Kidney epithelial cell (primary cell): ENCODE measurements around the gene DCTPP1. TPM values are rescaled to one million over a fixed set of nuclear protein-coding genes. Genes with fewer than 3 reads are reported as not detected.
A peak's percentile ranks its signal among the peaks of the same experiment; 100 is the strongest.

Experiments used
- DNase-seq: peaks from one replicate; pipeline ENCODE4 v3.0.0-alpha.2; 2010; ENCODE audit warnings: low read depth
- H3K27me3 ChIP-seq: 2 replicates; pipeline ENCODE4 v1.6.0; 2011; ENCODE audit warnings: low read length; ENCODE audit not compliant: control insufficient read depth, insufficient read depth
- H3K36me3 ChIP-seq: 2 replicates; pipeline ENCODE4 v1.5.1; 2011; ENCODE audit warnings: low read length; ENCODE audit not compliant: control insufficient read depth, insufficient read depth
- H3K4me3 ChIP-seq: 2 replicates; pipeline ENCODE4 v1.5.1; 2011; ENCODE audit warnings: low read depth, mild to moderate bottlenecking, control low read depth, low read length
- total RNA-seq: library from RNA; depleted of rRNA; stranded (reverse); fragments of >200 nt; gene quantifications from 2 replicates; pipeline ENCODE4 v1.2.3, GENCODE V29; 2015
- TF ChIP-seq, protein P1 (sequence below): IDR thresholded peaks from 2 replicates; pipeline ENCODE4 v1.5.1; 2011; ENCODE audit warnings: mild to moderate bottlenecking, moderate library complexity, low read length, control low read depth, inconsistent platforms; ENCODE audit not compliant: insufficient read depth, poor library complexity, severe bottlenecking

The DCTPP1 gene
- total RNA-seq, 1 donor from 2014 or later = 42.1 TPM

DNA sequence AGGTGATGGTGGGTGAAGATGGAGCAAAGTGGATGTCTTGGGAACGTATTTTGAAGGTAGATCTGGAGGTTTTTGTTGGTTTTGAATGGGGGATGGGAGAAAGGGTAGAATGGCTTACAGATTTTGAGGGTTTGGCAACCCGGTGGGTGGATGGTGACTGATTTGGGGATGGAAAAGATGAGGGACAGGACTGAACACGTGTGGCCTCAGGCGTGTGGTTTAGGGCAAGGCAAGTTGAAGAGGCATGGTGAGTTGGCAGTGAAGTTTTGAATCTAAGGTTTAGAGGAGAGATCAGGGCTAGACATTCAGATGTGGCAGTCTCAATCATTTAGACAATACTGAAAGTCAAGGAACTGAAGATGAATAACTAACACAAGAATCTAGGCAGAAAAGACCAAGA is 5.0 kb upstream of the DCTPP1 start:
- Histone ChIP-seq H3K36me3 (no peaks in the 10 kb centered on the region), H3K27me3 (no peaks in the 10 kb centered on the region), H3K4me3 (no peak overlapping the region)
- DNase-seq = no peak
- TF ChIP-seq, protein P1, sequence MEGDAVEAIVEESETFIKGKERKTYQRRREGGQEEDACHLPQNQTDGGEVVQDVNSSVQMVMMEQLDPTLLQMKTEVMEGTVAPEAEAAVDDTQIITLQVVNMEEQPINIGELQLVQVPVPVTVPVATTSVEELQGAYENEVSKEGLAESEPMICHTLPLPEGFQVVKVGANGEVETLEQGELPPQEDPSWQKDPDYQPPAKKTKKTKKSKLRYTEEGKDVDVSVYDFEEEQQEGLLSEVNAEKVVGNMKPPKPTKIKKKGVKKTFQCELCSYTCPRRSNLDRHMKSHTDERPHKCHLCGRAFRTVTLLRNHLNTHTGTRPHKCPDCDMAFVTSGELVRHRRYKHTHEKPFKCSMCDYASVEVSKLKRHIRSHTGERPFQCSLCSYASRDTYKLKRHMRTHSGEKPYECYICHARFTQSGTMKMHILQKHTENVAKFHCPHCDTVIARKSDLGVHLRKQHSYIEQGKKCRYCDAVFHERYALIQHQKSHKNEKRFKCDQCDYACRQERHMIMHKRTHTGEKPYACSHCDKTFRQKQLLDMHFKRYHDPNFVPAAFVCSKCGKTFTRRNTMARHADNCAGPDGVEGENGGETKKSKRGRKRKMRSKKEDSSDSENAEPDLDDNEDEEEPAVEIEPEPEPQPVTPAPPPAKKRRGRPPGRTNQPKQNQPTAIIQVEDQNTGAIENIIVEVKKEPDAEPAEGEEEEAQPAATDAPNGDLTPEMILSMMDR = no peak

DNA sequence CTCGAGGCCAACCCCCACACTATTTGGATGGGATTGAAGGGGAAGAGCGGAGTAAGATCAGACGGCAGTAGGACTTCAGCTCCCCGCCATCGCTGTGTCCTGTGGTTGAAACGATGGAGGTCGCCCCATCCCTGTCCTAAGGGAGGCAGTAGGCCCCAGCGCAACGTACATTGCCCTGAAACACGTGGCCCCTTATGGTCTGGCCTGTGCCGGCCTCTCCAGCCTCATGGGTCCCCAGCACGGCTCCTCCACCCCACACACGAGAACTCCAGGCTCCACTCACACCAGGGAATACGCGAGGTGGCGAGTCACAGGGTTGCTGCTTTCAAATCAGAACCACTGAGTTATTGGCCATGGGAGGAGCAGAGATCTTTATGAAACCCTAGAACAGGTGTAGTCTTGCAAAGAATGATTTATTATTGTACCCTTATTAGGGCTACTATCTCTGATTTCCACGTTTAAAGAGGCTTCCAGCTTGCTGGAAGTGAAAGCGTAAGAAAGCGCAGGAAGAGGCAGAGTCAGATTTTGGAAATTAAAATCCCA is 669 bp upstream of the DCTPP1 start:
- DNase-seq = no peak
- Histone ChIP-seq H3K4me3 (peak overlapping the region; percentile 1), H3K27me3 (no peaks in the 10 kb centered on the region), H3K36me3 (no peaks in the 10 kb centered on the region)
- TF ChIP-seq, protein P1 = no peak

DNA sequence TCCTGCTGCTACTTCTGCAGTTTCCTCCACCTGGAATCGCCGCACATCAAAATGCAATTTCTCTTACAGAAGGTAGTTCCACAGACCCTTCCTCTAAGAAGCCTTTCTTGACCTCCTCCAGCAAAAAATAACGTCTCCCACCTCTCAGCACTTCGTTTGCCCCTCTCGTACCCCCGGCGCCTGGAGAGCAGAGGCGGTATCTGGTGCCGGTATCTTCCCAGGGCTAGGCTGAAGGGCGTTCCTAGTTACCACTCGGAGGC is 482 bp downstream of the DCTPP1 start:
- H3K27me3 ChIP-seq = no peaks in the 10 kb centered on the region
- H3K4me3 ChIP-seq = peak overlapping the region; percentile 56
- no peaks in the 10 kb centered on the region for H3K36me3 ChIP-seq
- TF ChIP-seq, protein P1 = no peak
- DNase-seq = no peak

DNA sequence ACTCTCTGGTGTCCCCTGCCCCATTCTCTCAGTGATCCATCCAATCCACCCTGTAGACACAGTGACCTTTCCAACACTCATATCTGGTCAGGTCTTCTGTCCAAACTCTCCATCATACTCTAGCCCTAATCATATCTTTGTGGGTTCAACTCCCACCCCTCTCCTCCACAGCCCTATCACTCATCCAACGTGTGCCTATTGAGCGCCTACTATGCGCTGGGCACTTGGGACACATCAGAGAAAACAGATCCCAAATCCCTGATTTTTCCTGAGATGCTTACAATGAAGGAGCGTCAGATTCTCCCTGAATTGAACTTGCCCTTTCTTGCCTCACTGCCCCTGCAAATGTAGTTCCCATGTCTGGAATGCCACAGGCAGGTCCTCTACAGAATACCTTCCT is 1.8 kb downstream of the DCTPP1 start:
- TF ChIP-seq, protein P1 = no peak
- H3K27me3 ChIP-seq = no peaks in the 10 kb centered on the region
- no peak overlapping the region for H3K4me3 ChIP-seq
- no peak for DNase-seq
- H3K36me3 ChIP-seq = no peaks in the 10 kb centered on the region

DNA sequence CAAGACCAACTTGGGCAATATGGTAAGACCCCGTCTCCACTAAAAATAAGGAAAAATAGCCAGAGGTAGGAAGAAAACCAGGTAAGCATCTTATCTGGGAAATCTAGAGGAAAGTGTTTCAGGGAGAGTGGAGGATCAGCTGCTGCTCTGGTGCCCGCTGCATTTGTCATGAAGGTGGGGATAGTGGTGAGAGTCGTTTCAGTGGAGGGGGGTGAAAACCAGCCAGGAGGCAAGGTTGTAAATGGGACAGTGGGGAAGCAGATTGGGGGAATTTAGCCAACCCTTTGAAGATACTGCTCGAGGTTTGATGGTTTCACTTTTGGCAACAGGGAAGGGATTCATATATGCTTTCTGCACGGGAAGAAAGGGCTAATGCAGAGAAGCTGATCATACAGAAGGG is 8.8 kb downstream of the DCTPP1 start:
- Histone ChIP-seq H3K4me3 (no peak overlapping the region), H3K36me3 (no peaks in the 10 kb centered on the region), H3K27me3 (no peaks in the 10 kb centered on the region)
- TF ChIP-seq, protein P1 = no peak
- no peak for DNase-seq

DNA sequence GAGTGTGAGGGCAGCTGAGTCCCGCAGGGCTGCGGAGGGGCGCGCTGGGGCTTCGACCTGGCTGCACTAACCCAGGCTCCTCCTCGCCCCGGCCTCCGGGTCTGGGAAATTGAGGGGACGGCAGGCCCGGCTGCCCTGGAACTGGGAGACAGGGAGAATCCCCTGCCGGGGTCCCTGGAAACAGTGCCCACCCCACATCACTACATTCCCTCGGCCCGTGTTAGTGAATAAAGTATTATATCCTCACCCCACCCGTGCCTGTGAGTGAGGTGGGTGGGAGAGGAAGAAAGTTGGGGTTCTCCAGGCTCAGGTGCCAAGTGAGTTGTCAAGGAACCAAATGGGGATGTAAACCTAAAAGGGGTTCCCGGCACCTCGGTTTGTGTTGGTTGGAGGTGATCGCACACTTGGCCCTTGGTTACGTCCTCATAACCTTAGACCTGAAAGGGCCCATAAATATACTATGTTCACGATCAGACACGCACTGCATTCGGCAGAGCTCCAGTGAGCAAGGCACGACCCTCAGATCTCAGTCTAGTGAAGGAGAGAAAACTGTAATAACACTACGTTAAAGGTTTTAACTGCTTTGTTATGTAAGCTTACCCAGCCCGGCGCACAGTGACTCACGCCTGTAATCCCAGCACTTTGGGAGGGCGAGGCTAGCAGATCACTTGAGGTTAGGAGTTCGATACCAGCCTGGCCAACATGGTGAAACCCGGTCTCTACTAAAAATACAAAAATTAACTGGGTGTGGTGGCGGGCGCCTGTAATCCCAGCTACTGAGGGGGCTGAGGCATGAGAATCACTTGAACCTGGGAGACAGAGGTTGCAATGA is 11.3 kb downstream of the DCTPP1 start:
- H3K36me3 ChIP-seq = no peaks in the 10 kb centered on the region

More for the DNA sequence above, 11.3 kb downstream of the DCTPP1 start:
- peak overlapping the region; percentile 45 for H3K4me3 ChIP-seq
- no peaks in the 10 kb centered on the region for H3K27me3 ChIP-seq
- no peak for DNase-seq
- TF ChIP-seq, protein P1 = no peak
